ENCODE results near the gene TCF12. TPM values are rescaled to one million over a fixed set of nuclear protein-coding genes. Genes with fewer than 3 reads are reported as not detected.

TCF12 gene
- total RNA-seq, 2 donors from 2014 or later: 91.8 to 107 TPM

GRCh38 chr15:57036352-57036751 lies 117.9 kb downstream of the TCF12 start:
- H3K27me3 ChIP-seq (replicated peaks; ENCODE audit: insufficient read depth): no peaks in the 10 kb centered on the region
- H3K36me3 ChIP-seq: no peaks in the 10 kb centered on the region
- H3K27ac ChIP-seq: no peak overlapping the region
- ATAC-seq (ENCODE audit: insufficient number of reproducible peaks, low FRiP score, low read depth): no peak
- no peak for DNase-seq (ENCODE audit: low spot score)
- no peak for TF ChIP-seq CTCF (IDR thresholded peaks at IDR 0.05)
- peaks cover 24 to 45% of the 10 kb centered on the region in 2 donors for H3K4me1 ChIP-seq (ENCODE audit: control insufficient read depth in 1 of 2, low read depth in 2 of 2)
- no peak overlapping the region for H3K4me3 ChIP-seq
- no peaks in the 10 kb centered on the region for H3K9me3 ChIP-seq

GRCh38 chr15:57037548-57037947 lies 119.1 kb downstream of the TCF12 start:
- no peak for TF ChIP-seq CTCF (IDR thresholded peaks at IDR 0.05)
- no peaks in the 10 kb centered on the region for H3K9me3 ChIP-seq
- DNase-seq (ENCODE audit: low spot score) (no peak), ATAC-seq (ENCODE audit: insufficient number of reproducible peaks, low FRiP score, low read depth) (no peak)
- no peak overlapping the region for H3K4me3 ChIP-seq
- no peaks in the 10 kb centered on the region for H3K27me3 ChIP-seq (replicated peaks; ENCODE audit: insufficient read depth)
- H3K27ac ChIP-seq: no peak overlapping the region
- peaks cover 18 to 37% of the 10 kb centered on the region in 2 donors for H3K4me1 ChIP-seq (ENCODE audit: control insufficient read depth in 1 of 2, low read depth in 2 of 2)
- H3K36me3 ChIP-seq: no peaks in the 10 kb centered on the region

- Histone ChIP-seq H3K27me3 (replicated peaks; ENCODE audit: insufficient read depth) (no peaks in the 10 kb centered on the region), H3K9me3 (no peaks in the 10 kb centered on the region), H3K4me1 (ENCODE audit: control insufficient read depth in 1 of 2, low read depth in 2 of 2) (peaks cover 15 to 37% of the 10 kb centered on the region in 2 donors), H3K4me3 (no peak overlapping the region), H3K27ac (no peak overlapping the region), H3K36me3 (no peaks in the 10 kb centered on the region)
- DNase-seq (ENCODE audit: low spot score): no peak
- no peak for TF ChIP-seq CTCF (IDR thresholded peaks at IDR 0.05)
- ATAC-seq (ENCODE audit: insufficient number of reproducible peaks, low FRiP score, low read depth): no peak
Measured at GRCh38 chr15:57038040-57038439, 119.6 kb downstream of the TCF12 start.

- Histone ChIP-seq H3K27me3 (replicated peaks; ENCODE audit: insufficient read depth) (no peaks in the 10 kb centered on the region), H3K9me3 (no peaks in the 10 kb centered on the region), H3K36me3 (no peaks in the 10 kb centered on the region), H3K4me1 (ENCODE audit: control insufficient read depth in 1 of 2, low read depth in 2 of 2) (peaks cover 14 to 34% of the 10 kb centered on the region in 2 donors), H3K27ac (no peak overlapping the region), H3K4me3 (no peak overlapping the region)
- ATAC-seq (ENCODE audit: insufficient number of reproducible peaks, low FRiP score, low read depth): no peak
- DNase-seq (ENCODE audit: low spot score): no peak
- TF ChIP-seq CTCF (IDR thresholded peaks at IDR 0.05): no peak
Measured at GRCh38 chr15:57038496-57038895, 120.1 kb downstream of the TCF12 start.

GRCh38 chr15:57041416-57041815 lies 123.0 kb downstream of the TCF12 start:
- Histone ChIP-seq H3K27ac (no peak overlapping the region), H3K9me3 (no peaks in the 10 kb centered on the region), H3K36me3 (no peaks in the 10 kb centered on the region), H3K4me3 (no peak overlapping the region), H3K4me1 (ENCODE audit: control insufficient read depth in 1 of 2, low read depth in 2 of 2) (peaks cover 10 to 27% of the 10 kb centered on the region in 2 donors), H3K27me3 (replicated peaks; ENCODE audit: insufficient read depth) (no peaks in the 10 kb centered on the region)
- TF ChIP-seq CTCF (IDR thresholded peaks at IDR 0.05): no peak
- no peak for DNase-seq (ENCODE audit: low spot score)
- no peak for ATAC-seq (ENCODE audit: insufficient number of reproducible peaks, low FRiP score, low read depth)
